H7 (cell line): Measurements from ENCODE around the gene C1QA. TPM values are rescaled to one million over a fixed set of nuclear protein-coding genes. Genes with fewer than 3 reads are reported as not detected.

Source experiments
- DNase-seq: peaks from one replicate; pipeline ENCODE4 v3.0.0; 2012
- H3K27me3 ChIP-seq: 2 replicates; pipeline ENCODE4 v1.6.0; 2011; ENCODE audit warnings: mild to moderate bottlenecking, low read length; ENCODE audit not compliant: control insufficient read depth, insufficient read depth
- H3K36me3 ChIP-seq: replicated peaks from 2 replicates; pipeline ENCODE4 v1.5.1; 2011; ENCODE audit warnings: low read length; ENCODE audit not compliant: control insufficient read depth, insufficient read depth
- H3K4me3 ChIP-seq: 2 replicates; pipeline ENCODE4 v1.5.1; 2011; ENCODE audit warnings: low read depth, mild to moderate bottlenecking, control low read depth, low read length, moderate library complexity; ENCODE audit not compliant: insufficient read depth
- total RNA-seq: library from RNA; depleted of rRNA; stranded (reverse); fragments of >200 nt; shearing (Covaris generic); gene quantifications from 2 replicates; pipeline ENCODE4 v1.2.3, GENCODE V29; 2014

C1QA gene
- total RNA-seq, 1 experiment from 2014 or later = not detected

DNA sequence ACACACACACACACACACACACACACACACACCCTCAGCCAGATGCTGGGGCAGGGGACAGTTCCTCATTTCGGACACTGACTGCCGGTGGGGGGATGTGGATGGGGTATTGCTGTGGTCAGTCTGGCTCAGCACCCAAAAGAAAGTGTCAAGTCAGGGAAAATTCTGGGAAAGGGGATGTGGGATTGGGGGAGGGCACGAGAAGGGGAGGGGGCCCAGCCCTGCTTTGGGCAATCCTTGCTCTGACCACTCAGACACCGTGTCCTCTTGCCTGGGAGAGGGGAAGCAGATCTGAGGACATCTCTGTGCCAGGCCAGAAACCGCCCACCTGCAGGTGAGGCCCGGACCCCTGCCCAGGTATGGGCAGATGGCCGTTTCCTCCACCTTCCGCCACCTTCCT is 7.0 kb downstream of the C1QA start, which contains the start of gene C1QC:
Gene C1QC (plus strand): TSS at position 253 of the 400 bp plus-strand sequence. CDS start 391 bp downstream, outside the sequence.
- DNase-seq = no peak
- Histone ChIP-seq H3K27me3 (no peaks in the 10 kb centered on the region), H3K4me3 (no peak within 1 kb of the TSS), H3K36me3 (no peaks in the 10 kb centered on the region)

DNA sequence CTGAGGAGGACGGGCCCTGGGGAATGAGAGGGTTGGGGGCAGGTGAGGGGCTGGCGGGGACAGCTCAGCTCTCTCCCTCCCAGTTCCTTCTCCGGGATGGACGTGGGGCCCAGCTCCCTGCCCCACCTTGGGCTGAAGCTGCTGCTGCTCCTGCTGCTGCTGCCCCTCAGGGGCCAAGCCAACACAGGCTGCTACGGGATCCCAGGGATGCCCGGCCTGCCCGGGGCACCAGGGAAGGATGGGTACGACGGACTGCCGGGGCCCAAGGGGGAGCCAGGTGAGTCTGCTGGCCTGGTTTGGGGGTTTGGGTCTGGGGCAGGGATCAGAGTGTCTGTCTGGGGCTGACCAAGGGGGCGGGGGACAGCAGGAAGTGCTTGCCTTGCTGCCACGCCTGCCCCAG is 7.5 kb downstream of the C1QA start:
- H3K4me3 ChIP-seq = no peak overlapping the region
- no peak for DNase-seq
- H3K36me3 ChIP-seq = no peaks in the 10 kb centered on the region
- H3K27me3 ChIP-seq = no peaks in the 10 kb centered on the region

DNA sequence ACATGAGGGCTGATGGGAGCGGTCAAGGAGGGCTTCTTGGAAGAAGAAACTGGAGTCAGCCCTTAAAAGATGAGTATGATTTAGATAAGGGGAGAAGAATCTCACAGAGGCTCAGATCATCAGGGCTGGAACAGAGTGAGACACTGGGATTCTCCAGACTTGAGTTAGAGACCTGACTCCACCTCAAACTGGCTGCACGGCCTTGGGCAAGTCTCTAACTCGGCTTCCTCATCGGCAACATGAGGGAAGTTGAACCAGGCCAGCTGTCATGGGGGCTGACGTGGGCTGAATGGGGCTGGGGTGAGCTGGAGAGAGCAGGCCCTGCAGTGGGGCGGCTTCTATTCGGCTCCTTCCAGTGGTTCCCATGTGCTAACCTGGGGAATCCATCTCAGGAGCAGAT is 9.5 kb downstream of the C1QA start:
- DNase-seq = no peak
- H3K27me3 ChIP-seq = no peaks in the 10 kb centered on the region
- no peak overlapping the region for H3K4me3 ChIP-seq
- H3K36me3 ChIP-seq = no peaks in the 10 kb centered on the region

DNA sequence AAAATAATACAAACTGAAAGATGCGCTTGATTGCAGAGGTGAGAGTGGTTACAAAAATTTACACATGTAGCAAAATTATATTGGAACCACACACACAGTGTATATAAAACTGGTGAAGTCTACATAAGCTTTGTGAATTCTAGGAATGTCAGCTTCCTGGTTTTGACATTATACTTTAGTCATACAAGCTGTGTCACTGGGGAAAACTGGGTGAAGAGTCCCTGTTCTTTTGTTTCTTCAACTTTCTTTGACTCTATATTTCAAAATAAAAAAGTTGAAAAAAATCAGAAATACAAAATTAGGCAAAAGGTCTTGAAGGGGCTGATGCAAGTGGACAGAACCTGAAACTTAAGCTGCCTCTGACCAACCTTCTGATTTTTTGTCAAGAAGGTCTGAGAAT is 10.0 kb downstream of the C1QA start:
- Histone ChIP-seq H3K27me3 (no peaks in the 10 kb centered on the region), H3K36me3 (no peaks in the 10 kb centered on the region), H3K4me3 (no peak overlapping the region)
- no peak for DNase-seq

DNA sequence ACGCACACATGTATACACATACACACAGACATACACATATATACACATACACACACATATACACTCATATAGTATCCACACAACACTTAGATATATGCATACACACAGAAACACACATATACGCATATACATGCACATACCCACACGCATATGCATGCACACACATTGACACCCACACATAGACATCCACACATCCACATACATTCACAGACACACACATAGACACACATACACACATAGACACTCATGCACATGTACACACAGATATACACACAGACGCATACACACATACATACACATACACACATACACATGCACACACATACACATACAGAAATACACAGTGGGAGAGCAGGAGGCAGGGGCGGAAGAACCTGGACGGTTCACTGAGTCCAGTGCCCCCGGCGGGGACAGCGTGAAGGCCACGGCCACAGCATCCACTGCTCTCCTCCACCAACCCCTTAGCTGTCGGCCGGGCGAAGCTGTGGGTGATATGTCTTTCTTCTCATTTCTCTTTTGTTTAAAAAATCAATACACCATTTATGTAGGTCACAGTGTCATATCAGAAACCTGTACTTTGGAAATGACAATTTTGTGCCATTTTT is 13.8 kb downstream of the C1QA start:
- H3K4me3 ChIP-seq = no peak overlapping the region
- no peaks in the 10 kb centered on the region for H3K27me3 ChIP-seq
- DNase-seq = no peak
- no peaks in the 10 kb centered on the region for H3K36me3 ChIP-seq

DNA sequence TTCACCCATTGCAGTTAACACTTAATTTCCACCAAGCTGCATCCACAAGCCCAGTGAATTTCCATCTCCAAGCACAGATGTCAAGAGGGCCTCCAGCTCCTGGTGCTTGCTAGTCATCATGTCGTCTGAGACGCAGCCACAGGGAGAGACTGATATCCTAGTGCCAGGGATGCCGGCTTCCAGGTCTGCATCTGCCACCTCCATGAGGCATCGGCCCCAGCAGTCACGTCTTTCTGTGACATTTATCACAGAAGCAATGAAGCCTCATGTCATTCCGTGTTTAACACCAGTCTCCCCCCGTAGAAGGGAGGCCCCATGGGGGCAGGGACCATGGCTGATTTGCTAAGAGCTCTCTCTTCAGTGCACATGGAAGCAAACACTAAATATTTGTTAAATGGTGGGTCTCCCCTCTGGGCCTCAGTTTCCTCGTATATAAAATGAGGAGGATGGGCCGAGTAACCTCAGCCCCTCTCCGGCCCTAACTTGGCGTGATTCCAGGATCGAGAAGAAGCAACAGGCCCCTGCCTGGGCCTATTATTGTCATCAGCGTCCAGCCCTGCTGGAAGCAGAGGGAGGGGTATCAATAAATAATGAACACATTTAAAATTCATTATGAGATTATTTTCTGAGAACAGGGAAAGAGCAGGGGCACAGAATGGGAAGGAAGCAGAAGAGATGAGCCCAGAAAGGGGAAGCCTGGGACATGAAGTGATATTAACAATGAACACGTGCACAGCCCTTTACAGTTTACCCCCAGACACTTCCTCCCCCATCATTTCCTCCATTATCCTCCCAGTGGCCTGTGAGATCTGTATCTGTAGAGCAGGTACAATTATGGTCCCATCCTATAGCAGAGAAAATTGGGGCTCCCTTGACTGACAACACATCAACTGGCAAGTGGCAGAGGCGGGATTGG is 15.8 kb downstream of the C1QA start:
- no peak overlapping the region for H3K4me3 ChIP-seq
- no peak for DNase-seq
- no peaks in the 10 kb centered on the region for H3K27me3 ChIP-seq
- H3K36me3 ChIP-seq = no peaks in the 10 kb centered on the region

DNA sequence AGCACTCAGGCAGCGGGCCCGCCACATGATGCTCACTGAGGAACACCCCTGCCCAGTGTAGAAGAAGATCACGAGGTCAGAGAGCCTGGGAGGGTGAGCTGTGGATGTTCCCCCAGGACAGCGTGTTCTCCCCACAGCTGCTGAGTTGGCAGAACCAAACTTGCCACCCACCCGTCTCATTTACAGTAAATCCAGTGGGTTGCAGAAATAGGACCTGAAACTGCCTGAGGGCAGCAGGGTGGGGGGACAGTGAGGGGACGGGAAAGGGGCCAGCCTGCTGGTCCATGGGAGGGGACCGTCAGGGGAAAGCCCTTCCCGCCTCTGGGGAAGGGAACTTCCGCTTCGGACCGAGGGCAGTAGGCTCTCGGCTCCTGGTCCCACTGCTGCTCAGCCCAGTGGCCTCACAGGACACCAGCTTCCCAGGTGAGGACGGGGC is 16.5 kb downstream of the C1QA start, which contains the start of gene C1QB:
Gene C1QB (plus strand): TSS at position 356 of the 436 bp plus-strand sequence. CDS start 6,227 bp downstream, outside the sequence.
- no peak for DNase-seq
- no peaks in the 10 kb centered on the region for H3K27me3 ChIP-seq
- H3K36me3 ChIP-seq = no peaks in the 10 kb centered on the region
- no peak within 1 kb of the TSS for H3K4me3 ChIP-seq

DNA sequence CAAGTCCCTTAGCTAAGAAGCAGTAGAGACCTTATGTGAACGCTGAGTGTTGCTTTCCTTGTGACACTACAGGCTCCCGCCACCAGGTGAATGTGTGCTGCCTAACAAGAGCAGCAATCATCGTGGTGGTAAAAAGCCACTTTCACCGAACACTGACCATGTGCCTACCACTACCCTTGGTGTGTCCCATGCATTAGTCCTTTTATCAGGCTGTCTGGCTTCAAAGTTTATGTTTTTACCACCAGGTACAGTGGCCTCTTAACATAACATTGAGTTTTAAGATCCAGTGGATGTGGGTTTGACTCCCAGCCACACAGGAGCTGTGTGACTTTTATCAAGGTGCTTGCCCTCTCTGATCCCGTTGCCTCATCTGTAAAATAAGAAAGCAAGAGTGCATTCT is 18.3 kb downstream of the C1QA start:
- Histone ChIP-seq H3K4me3 (no peak overlapping the region), H3K27me3 (no peaks in the 10 kb centered on the region), H3K36me3 (no peaks in the 10 kb centered on the region)
- peak; percentile 73 for DNase-seq

DNA sequence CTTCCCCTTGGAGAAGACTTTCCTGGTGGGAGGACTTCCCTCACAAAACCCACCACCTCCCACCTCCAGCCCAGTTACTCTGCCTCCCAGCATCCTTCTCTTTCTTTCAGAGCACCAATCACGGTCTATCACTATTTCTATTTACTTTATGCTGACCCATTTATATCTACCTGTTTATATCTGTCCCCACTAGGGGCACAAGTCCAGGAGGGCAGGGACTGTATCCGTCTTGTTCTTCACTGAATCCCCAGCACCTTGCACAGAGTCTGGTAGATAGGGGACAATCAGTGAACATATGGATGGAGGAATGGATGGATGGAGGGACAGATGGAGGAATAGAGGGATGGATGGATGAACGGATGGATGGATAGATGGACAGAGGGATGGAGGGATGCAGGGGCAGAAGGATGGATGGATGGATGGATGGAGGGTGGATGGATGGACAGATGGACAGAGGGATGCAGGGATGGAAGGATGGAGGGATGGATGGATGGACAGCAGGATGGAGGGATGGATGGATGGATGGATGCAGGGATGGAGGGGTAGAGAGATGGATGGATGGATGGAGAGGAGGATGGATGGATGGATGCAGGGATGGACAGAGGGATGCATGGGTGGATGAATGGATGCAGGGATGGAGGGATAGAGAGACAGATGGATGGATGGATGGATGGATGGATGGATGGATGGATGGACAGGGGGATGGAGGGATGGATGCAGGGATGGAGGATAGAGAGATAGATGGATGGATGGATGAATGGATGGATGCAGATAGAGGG is 22.1 kb downstream of the C1QA start:
- no peaks in the 10 kb centered on the region for H3K27me3 ChIP-seq
- no peaks in the 10 kb centered on the region for H3K36me3 ChIP-seq
- no peak for DNase-seq
- no peak overlapping the region for H3K4me3 ChIP-seq

DNA sequence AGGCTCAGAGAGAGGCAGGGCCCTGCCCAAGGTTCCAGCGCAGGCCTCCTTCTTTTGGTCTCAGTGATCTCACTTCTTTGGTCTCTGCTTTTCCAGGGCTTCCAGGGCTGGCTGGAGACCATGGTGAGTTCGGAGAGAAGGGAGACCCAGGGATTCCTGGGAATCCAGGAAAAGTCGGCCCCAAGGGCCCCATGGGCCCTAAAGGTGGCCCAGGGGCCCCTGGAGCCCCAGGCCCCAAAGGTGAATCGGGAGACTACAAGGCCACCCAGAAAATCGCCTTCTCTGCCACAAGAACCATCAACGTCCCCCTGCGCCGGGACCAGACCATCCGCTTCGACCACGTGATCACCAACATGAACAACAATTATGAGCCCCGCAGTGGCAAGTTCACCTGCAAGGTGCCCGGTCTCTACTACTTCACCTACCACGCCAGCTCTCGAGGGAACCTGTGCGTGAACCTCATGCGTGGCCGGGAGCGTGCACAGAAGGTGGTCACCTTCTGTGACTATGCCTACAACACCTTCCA is 24.4 kb downstream of the C1QA start:
- no peak overlapping the region for H3K4me3 ChIP-seq
- H3K27me3 ChIP-seq = no peaks in the 10 kb centered on the region
- DNase-seq = no peak
- H3K36me3 ChIP-seq = no peaks in the 10 kb centered on the region

DNA sequence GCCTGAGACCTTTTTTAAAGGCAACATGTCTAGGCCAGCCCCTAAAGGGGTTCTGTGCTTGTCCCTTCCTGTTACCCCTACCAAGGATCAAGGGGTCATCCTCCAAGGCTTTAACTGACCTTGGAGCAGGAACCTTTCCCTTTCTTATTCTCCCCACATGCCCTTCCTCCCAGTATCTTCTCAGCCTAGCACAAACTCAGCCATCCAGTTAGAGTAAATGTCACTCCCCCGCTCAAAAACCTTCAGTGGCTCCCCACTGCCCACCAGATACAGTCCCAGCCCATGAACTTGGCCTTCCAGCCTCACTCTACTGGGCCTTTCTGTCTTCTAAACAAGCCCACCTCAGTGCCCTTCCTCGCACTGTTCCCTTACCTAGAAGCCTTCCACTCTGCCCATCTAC is 25.5 kb downstream of the C1QA start:
- H3K4me3 ChIP-seq = no peak overlapping the region
- no peaks in the 10 kb centered on the region for H3K27me3 ChIP-seq
- no peak for DNase-seq
- H3K36me3 ChIP-seq = no peaks in the 10 kb centered on the region

DNA sequence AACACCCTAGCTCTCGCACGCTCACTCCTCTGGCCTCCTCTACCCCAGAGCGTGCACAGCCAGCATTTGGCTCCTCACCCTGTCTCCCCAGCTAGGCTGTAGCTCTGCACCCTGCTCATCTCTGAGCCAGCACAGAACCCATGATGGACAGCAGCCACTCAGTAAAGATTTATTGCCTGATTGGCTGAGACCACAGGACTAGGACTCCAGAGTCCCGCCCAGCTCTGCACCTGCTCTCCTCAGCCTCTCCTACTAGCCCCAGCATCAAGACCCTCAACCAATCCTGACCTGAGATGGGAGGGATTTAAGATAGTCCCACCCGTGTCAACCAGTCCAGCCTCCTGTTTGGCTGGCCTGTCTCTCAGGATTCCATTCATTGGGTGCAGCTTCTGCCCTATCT is 25.9 kb downstream of the C1QA start:
- H3K4me3 ChIP-seq = no peak overlapping the region
- H3K36me3 ChIP-seq = no peaks in the 10 kb centered on the region
- no peaks in the 10 kb centered on the region for H3K27me3 ChIP-seq
- DNase-seq = peak; percentile 95

DNA sequence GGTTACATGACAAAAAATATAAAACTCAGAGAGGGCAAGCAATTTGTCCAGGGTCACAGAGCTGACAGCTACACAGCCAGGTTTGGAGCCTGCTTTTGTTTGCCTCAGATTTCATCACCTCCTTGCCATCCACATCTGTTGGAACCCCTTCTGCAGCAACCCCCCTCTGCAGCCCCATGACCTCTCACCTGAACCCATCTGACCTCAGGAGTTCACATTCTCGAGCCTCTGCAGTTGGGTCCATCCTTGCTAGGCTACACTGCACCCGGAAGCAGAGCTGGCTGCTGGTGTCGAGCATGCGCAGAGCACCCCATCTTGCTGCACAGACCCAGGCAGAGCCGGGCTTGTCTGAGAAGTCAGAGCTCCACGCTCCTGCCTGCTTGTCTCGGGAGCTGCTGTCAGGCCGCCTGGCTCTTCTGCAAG is 26.6 kb downstream of the C1QA start:
- H3K36me3 ChIP-seq = no peaks in the 10 kb centered on the region
- H3K27me3 ChIP-seq = no peaks in the 10 kb centered on the region
- no peak for DNase-seq
- H3K4me3 ChIP-seq = no peak overlapping the region

DNA sequence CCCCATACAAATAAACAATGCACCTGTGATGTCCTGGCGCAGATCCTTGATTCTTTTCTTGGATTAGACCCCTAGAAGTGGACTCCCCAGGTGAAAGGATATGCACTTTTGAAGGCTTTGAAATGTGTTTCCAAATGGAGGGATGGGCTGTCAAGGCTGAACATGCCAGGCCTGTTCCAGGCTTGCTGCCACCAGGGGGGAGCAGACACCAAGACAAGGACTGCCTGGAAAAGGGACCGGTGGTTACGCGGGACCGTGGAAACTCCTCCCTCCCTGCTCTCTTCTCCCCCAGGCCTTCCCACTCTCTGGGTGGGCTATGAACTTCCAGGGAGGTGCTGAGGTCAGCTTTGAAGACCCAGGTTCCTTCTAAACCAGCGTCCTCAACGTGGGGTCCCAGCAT is 29.3 kb downstream of the C1QA start:
- peak; percentile 86 for DNase-seq
- H3K36me3 ChIP-seq = no peaks in the 10 kb centered on the region
- H3K4me3 ChIP-seq = no peak overlapping the region
- H3K27me3 ChIP-seq = no peaks in the 10 kb centered on the region
